ENCODE data around the gene CX3CR1. TPM values are rescaled to one million over a fixed set of nuclear protein-coding genes. Genes with fewer than 3 reads are reported as not detected.
"Not testable (repeated sequence)": the region's sequence is repeated elsewhere in the genome, so short reads cannot be mapped to it uniquely, and the experiment has no call there.

The CX3CR1 gene
- total RNA-seq, 1 donor from 2014 or later = not detected

DNA sequence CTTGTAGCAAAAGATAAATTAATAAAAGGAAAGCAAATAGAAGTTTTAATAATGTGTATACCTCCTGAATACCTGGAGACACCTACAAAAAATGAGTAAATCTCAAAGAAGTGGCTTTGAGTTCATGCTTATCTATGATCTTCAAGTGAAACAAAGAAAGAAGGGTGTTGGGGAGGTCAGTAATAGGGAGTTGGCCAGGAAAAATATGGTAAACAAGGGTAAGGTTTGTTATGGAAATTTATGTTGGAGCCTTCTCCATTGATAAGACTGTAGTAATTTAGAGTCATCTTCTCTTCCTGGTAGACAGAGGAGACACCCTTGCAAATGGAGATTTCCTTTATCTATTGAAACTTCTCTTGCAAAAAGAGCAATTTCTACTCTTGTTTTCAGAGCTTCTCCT is 43.1 kb upstream of the CX3CR1 start:
- Histone ChIP-seq H3K4me3 (no peak overlapping the region), H3K9ac (no peak overlapping the region), H3K9me3 (ENCODE audit: low read depth) (no peaks in the 10 kb centered on the region), H3K4me2 (no peak overlapping the region), H3F3A (ENCODE audit: low read depth) (no peaks in the 10 kb centered on the region), H3K36me3 (no peaks in the 10 kb centered on the region), H3K27ac (no peak overlapping the region), H3K27me3 (no peaks in the 10 kb centered on the region), H3K79me2 (ENCODE audit: low read depth) (no peaks in the 10 kb centered on the region), H3K4me1 (no peaks in the 10 kb centered on the region), H4K20me1 (ENCODE audit: low read depth) (no peaks in the 10 kb centered on the region), H2AFZ (replicated peaks) (no peak overlapping the region)
- TF ChIP-seq, protein P1, sequence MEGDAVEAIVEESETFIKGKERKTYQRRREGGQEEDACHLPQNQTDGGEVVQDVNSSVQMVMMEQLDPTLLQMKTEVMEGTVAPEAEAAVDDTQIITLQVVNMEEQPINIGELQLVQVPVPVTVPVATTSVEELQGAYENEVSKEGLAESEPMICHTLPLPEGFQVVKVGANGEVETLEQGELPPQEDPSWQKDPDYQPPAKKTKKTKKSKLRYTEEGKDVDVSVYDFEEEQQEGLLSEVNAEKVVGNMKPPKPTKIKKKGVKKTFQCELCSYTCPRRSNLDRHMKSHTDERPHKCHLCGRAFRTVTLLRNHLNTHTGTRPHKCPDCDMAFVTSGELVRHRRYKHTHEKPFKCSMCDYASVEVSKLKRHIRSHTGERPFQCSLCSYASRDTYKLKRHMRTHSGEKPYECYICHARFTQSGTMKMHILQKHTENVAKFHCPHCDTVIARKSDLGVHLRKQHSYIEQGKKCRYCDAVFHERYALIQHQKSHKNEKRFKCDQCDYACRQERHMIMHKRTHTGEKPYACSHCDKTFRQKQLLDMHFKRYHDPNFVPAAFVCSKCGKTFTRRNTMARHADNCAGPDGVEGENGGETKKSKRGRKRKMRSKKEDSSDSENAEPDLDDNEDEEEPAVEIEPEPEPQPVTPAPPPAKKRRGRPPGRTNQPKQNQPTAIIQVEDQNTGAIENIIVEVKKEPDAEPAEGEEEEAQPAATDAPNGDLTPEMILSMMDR (IDR thresholded peaks at IDR 0.05) = no peak
- TF ChIP-seq EZH2 (IDR thresholded peaks at IDR 0.05) (no peak), EZH2phosphoT487 (IDR thresholded peaks at IDR 0.05) (no peak)
- no peak overlapping the region for H3K27ac Mint-ChIP-seq
- no peaks in the 10 kb centered on the region for H3K27me3 Mint-ChIP-seq (ENCODE audit: insufficient read depth, low read depth)
- no peak for DNase-seq (ENCODE audit: low spot score)
- peaks cover 2% of the 10 kb centered on the region for H3K9me3 Mint-ChIP-seq
- no peaks in the 10 kb centered on the region for H3K4me1 Mint-ChIP-seq
- no peaks in the 10 kb centered on the region for H3K36me3 Mint-ChIP-seq
- H3K4me3 Mint-ChIP-seq = no peak overlapping the region

DNA sequence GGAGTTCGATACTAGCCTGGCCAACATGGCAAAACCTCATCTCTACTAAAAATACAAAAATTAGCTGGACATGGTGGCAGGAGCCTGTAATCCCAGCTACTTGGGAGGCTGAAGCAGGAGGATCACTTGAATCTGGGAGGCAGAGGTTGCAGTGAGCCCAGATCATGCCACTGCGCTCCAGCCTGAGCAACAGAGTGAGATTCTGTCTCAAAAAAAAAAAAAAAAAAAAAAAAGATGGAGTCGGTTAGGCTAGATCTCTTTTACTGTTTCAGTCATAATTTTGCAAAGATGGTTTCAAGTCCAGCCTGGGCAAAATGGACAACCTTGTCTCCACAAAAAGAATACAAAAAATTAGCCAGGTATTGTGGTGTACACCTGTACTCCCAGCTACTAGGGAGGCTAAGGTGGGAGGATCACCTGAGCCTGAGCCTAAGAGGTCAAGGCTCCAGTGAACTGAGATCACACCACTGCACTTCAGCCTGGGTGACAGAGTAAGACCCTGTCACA is 42.4 kb upstream of the CX3CR1 start:
- H3K9me3 Mint-ChIP-seq; H2AFZ ChIP-seq (replicated peaks); H3F3A ChIP-seq (ENCODE audit: low read depth); H3K9ac ChIP-seq; H3K4me1 ChIP-seq; H3K36me3 Mint-ChIP-seq; H3K4me1 Mint-ChIP-seq; H3K79me2 ChIP-seq (ENCODE audit: low read depth); H4K20me1 ChIP-seq (ENCODE audit: low read depth); H3K9me3 ChIP-seq (ENCODE audit: low read depth); H3K27ac ChIP-seq; H3K27me3 Mint-ChIP-seq (ENCODE audit: insufficient read depth, low read depth); H3K27ac Mint-ChIP-seq; H3K36me3 ChIP-seq; DNase-seq (ENCODE audit: low spot score); H3K4me3 ChIP-seq; H3K4me2 ChIP-seq; H3K27me3 ChIP-seq; H3K4me3 Mint-ChIP-seq: not testable (repeated sequence)

DNA sequence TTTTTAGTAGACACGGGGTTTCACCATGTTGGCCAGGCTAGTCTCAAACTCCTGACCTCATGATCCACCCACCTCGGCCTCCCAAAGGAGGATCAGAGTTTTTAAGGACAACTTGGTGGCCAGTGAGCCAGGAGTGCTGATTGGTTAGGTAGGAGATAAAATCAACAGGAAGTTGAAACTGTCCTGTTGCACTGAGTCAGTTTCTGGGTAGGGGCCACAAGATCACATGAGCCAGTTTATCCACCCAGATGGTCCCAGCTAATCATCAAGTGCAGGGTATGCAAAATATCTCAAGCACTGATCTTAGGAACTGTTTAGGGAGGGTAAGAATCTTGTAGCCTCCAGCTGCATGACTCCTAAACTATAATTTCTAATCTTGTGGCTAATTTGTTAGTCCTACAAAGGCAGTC is 41.7 kb upstream of the CX3CR1 start:
- not testable (repeated sequence) for H3K27me3 Mint-ChIP-seq (ENCODE audit: insufficient read depth, low read depth); H3K9me3 Mint-ChIP-seq; H3K4me1 ChIP-seq; H3K27ac Mint-ChIP-seq; H2AFZ ChIP-seq (replicated peaks); DNase-seq (ENCODE audit: low spot score); H3K27ac ChIP-seq; H3K4me2 ChIP-seq; H3K36me3 Mint-ChIP-seq; H3K4me3 ChIP-seq; H3K4me3 Mint-ChIP-seq; H3K36me3 ChIP-seq; H3K4me1 Mint-ChIP-seq; H3K9ac ChIP-seq; H3F3A ChIP-seq (ENCODE audit: low read depth); H3K27me3 ChIP-seq; H3K79me2 ChIP-seq (ENCODE audit: low read depth); H4K20me1 ChIP-seq (ENCODE audit: low read depth); H3K9me3 ChIP-seq (ENCODE audit: low read depth)

DNA sequence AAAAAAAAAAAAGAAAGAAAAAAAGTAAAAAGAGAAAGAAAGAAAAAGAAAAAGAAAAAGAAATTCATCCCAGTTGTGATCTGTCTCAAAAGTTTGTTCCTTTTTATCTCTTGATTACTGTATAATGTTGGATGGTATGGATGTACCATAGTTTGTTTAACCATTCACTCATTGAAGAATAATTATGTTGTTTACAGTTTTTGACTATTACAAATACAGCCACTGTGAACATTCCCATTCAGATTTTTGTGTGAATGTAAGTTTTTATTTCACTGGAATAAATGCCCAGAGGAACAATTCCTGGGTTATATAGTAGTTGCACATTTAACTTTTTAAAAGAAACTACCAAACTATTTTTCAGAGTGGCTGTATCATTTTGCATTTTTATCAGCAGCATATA is 39.4 kb upstream of the CX3CR1 start:
- no peak overlapping the region for H3K9ac ChIP-seq
- H3K27me3 Mint-ChIP-seq (ENCODE audit: insufficient read depth, low read depth) = peaks cover 5% of the 10 kb centered on the region

More for the DNA sequence above, 39.4 kb upstream of the CX3CR1 start:
- H3F3A ChIP-seq (ENCODE audit: low read depth) = no peaks in the 10 kb centered on the region
- no peak overlapping the region for H3K4me3 Mint-ChIP-seq
- H3K9me3 ChIP-seq (ENCODE audit: low read depth) = no peaks in the 10 kb centered on the region
- no peaks in the 10 kb centered on the region for H4K20me1 ChIP-seq (ENCODE audit: low read depth)
- H3K4me1 ChIP-seq = no peaks in the 10 kb centered on the region
- DNase-seq (ENCODE audit: low spot score) = no peak
- no peaks in the 10 kb centered on the region for H3K79me2 ChIP-seq (ENCODE audit: low read depth)
- no peak overlapping the region for H3K4me2 ChIP-seq
- no peak overlapping the region for H3K27ac Mint-ChIP-seq
- no peak overlapping the region for H2AFZ ChIP-seq (replicated peaks)
- TF ChIP-seq, protein P1 (IDR thresholded peaks at IDR 0.05) = no peak
- no peak for TF ChIP-seq EZH2 (IDR thresholded peaks at IDR 0.05)
- no peaks in the 10 kb centered on the region for H3K27me3 ChIP-seq
- H3K4me1 Mint-ChIP-seq = no peaks in the 10 kb centered on the region
- no peak overlapping the region for H3K27ac ChIP-seq
- peaks cover 5% of the 10 kb centered on the region for H3K9me3 Mint-ChIP-seq
- no peaks in the 10 kb centered on the region for H3K36me3 Mint-ChIP-seq
- no peaks in the 10 kb centered on the region for H3K36me3 ChIP-seq
- H3K4me3 ChIP-seq = no peak overlapping the region

All from neural progenitor cell (in vitro differentiated cells).